ENCODE results near the gene GTF2IRD1.
A peak's percentile ranks its signal among the peaks of the same experiment; 100 is the strongest.
"Not testable (repeated sequence)": the region's sequence is repeated elsewhere in the genome, so short reads cannot be mapped to it uniquely, and the experiment has no call there.

Gene GTF2IRD1

GRCh38 chr7:74491490-74491889, 37.8 kb downstream of the GTF2IRD1 start:
- H3K9me3 Mint-ChIP-seq, H3K4me1 Mint-ChIP-seq, H3K36me3 Mint-ChIP-seq, H3K27ac Mint-ChIP-seq, H3K27me3 Mint-ChIP-seq, H3K4me3 Mint-ChIP-seq: not testable (repeated sequence)

- Mint-ChIP-seq H3K4me1 (no peaks in the 10 kb centered on the region), H3K27me3 (no peaks in the 10 kb centered on the region), H3K4me3 (no peak overlapping the region), H3K27ac (peak overlapping the region; percentile 46), H3K9me3 (no peaks in the 10 kb centered on the region), H3K36me3 (no peaks in the 10 kb centered on the region)
Measured at GRCh38 chr7:74493295-74493694, 39.6 kb downstream of the GTF2IRD1 start.

- Mint-ChIP-seq H3K36me3 (no peaks in the 10 kb centered on the region), H3K9me3 (no peaks in the 10 kb centered on the region), H3K4me1 (no peaks in the 10 kb centered on the region), H3K4me3 (no peak overlapping the region), H3K27ac (no peak overlapping the region), H3K27me3 (no peaks in the 10 kb centered on the region)
Measured at GRCh38 chr7:74494076-74494548, 40.4 kb downstream of the GTF2IRD1 start.

GRCh38 chr7:74495112-74496086, 41.7 kb downstream of the GTF2IRD1 start:
- H3K27ac Mint-ChIP-seq: no peak overlapping the region
- H3K9me3 Mint-ChIP-seq: no peaks in the 10 kb centered on the region
- no peaks in the 10 kb centered on the region for H3K4me1 Mint-ChIP-seq
- no peaks in the 10 kb centered on the region for H3K27me3 Mint-ChIP-seq
- no peaks in the 10 kb centered on the region for H3K36me3 Mint-ChIP-seq
- no peak overlapping the region for H3K4me3 Mint-ChIP-seq

- Mint-ChIP-seq H3K27ac (no peak overlapping the region), H3K4me3 (no peak overlapping the region), H3K36me3 (no peaks in the 10 kb centered on the region), H3K4me1 (no peaks in the 10 kb centered on the region), H3K9me3 (no peaks in the 10 kb centered on the region), H3K27me3 (no peaks in the 10 kb centered on the region)
Measured at GRCh38 chr7:74496272-74496671, 42.6 kb downstream of the GTF2IRD1 start.

- H3K27ac Mint-ChIP-seq, H3K27me3 Mint-ChIP-seq, H3K4me1 Mint-ChIP-seq, H3K4me3 Mint-ChIP-seq, H3K9me3 Mint-ChIP-seq, H3K36me3 Mint-ChIP-seq: not testable (repeated sequence)
Measured at GRCh38 chr7:74496773-74497172, 43.1 kb downstream of the GTF2IRD1 start.

GRCh38 chr7:74498354-74498753, 44.6 kb downstream of the GTF2IRD1 start:
- no peak overlapping the region for H3K27ac Mint-ChIP-seq
- H3K4me3 Mint-ChIP-seq: no peak overlapping the region
- H3K9me3 Mint-ChIP-seq: no peaks in the 10 kb centered on the region
- no peaks in the 10 kb centered on the region for H3K36me3 Mint-ChIP-seq
- no peaks in the 10 kb centered on the region for H3K4me1 Mint-ChIP-seq
- no peaks in the 10 kb centered on the region for H3K27me3 Mint-ChIP-seq

GRCh38 chr7:74498996-74499834, 45.5 kb downstream of the GTF2IRD1 start:
- no peaks in the 10 kb centered on the region for H3K9me3 Mint-ChIP-seq
- no peak overlapping the region for H3K27ac Mint-ChIP-seq
- H3K4me1 Mint-ChIP-seq: no peaks in the 10 kb centered on the region
- H3K4me3 Mint-ChIP-seq: no peak overlapping the region
- no peaks in the 10 kb centered on the region for H3K36me3 Mint-ChIP-seq
- H3K27me3 Mint-ChIP-seq: no peaks in the 10 kb centered on the region

- Mint-ChIP-seq H3K4me3 (no peak overlapping the region), H3K27ac (no peak overlapping the region), H3K27me3 (no peaks in the 10 kb centered on the region), H3K36me3 (no peaks in the 10 kb centered on the region), H3K4me1 (no peaks in the 10 kb centered on the region), H3K9me3 (no peaks in the 10 kb centered on the region)
Measured at GRCh38 chr7:74499835-74500388, 46.2 kb downstream of the GTF2IRD1 start.

GRCh38 chr7:74501298-74501697, 47.6 kb downstream of the GTF2IRD1 start:
- H3K36me3 Mint-ChIP-seq: no peaks in the 10 kb centered on the region
- H3K27ac Mint-ChIP-seq: no peak overlapping the region
- H3K4me3 Mint-ChIP-seq: no peak overlapping the region
- H3K4me1 Mint-ChIP-seq: no peaks in the 10 kb centered on the region
- H3K9me3 Mint-ChIP-seq: no peaks in the 10 kb centered on the region
- H3K27me3 Mint-ChIP-seq: no peaks in the 10 kb centered on the region

GRCh38 chr7:74502216-74502891, 48.6 kb downstream of the GTF2IRD1 start:
- Mint-ChIP-seq H3K27ac (no peak overlapping the region), H3K4me1 (no peaks in the 10 kb centered on the region)

GRCh38 chr7:74503061-74503460, 49.4 kb downstream of the GTF2IRD1 start:
- Mint-ChIP-seq H3K9me3 (no peaks in the 10 kb centered on the region), H3K36me3 (no peaks in the 10 kb centered on the region), H3K27ac (no peak overlapping the region), H3K4me3 (no peak overlapping the region), H3K4me1 (no peaks in the 10 kb centered on the region), H3K27me3 (no peaks in the 10 kb centered on the region)

More at GRCh38 chr7:74502216-74502891, 48.6 kb downstream of the GTF2IRD1 start:
- Mint-ChIP-seq H3K4me3 (no peak overlapping the region), H3K36me3 (no peaks in the 10 kb centered on the region), H3K9me3 (no peaks in the 10 kb centered on the region), H3K27me3 (no peaks in the 10 kb centered on the region)

GRCh38 chr7:74503943-74504342, 50.2 kb downstream of the GTF2IRD1 start:
- Mint-ChIP-seq H3K27me3 (no peaks in the 10 kb centered on the region), H3K36me3 (no peaks in the 10 kb centered on the region), H3K4me3 (no peak overlapping the region), H3K9me3 (no peaks in the 10 kb centered on the region), H3K4me1 (no peaks in the 10 kb centered on the region), H3K27ac (no peak overlapping the region)

- Mint-ChIP-seq H3K36me3 (no peaks in the 10 kb centered on the region), H3K9me3 (no peaks in the 10 kb centered on the region), H3K4me1 (no peaks in the 10 kb centered on the region), H3K4me3 (no peak overlapping the region), H3K27ac (no peak overlapping the region), H3K27me3 (no peaks in the 10 kb centered on the region)
Measured at GRCh38 chr7:74505471-74506324, 52.0 kb downstream of the GTF2IRD1 start.
